PC-3 (cell line): ENCODE data around the gene AKAP6. TPM values are rescaled to one million over a fixed set of nuclear protein-coding genes. Genes with fewer than 3 reads are reported as not detected.

Source experiments
- ATAC-seq: fragments of 200-7000 bp; cut with Tn5 transposase; 2 replicates; pipeline ENCODE4 v1.9.1; 2020; ENCODE audit warnings: mild to moderate bottlenecking, moderate library complexity
- BruUV-seq: library from RNA; stranded (reverse); fragments of 400-500 nt; replicated peaks from 2 replicates; lab custom pipeline; 2021; lab: Mats Ljungman, UMichigan
- CTCF ChIA-PET: fragments of 300-600 bp; sonication (Branson Sonifier 250); formaldehyde crosslinking; loops from one replicate; lab custom pipeline; 2022; ENCODE audit warnings: antibody characterized with exemption; lab: Charles Lee
- POLR2A ChIA-PET: fragments of 300-600 bp; sonication (Branson Sonifier 250); formaldehyde crosslinking; loops from one replicate; lab custom pipeline; 2022; ENCODE audit warnings: antibody characterized with exemption; ENCODE audit not compliant: unreplicated experiment; lab: Charles Lee
- DNase-seq: peaks from one replicate; pipeline ENCODE4 v3.0.0-alpha.2; 2015
- H2AFZ ChIP-seq: fragments of 300-600 bp; sonication (generic); 2 replicates; pipeline ENCODE4 v1.6.0; 2016; ENCODE audit warnings: antibody characterized with exemption, low read length
- H3F3A ChIP-seq: fragments of 300-600 bp; sonication (generic); one replicate; pipeline ENCODE4 v1.6.0; 2017; ENCODE audit warnings: antibody characterized with exemption, low read length, control low read depth, mild to moderate bottlenecking; ENCODE audit not compliant: unreplicated experiment
- H3K27ac ChIP-seq: fragments of 300-600 bp; sonication (generic); 2 replicates; pipeline ENCODE4 v1.5.1; 2016; ENCODE audit warnings: mild to moderate bottlenecking, low read length
- H3K27me3 ChIP-seq: fragments of 300-600 bp; sonication (generic); 2 replicates; pipeline ENCODE4 v1.6.1; 2016; ENCODE audit warnings: low read length, mixed read lengths
- H3K36me3 ChIP-seq: fragments of 300-600 bp; sonication (generic); 2 replicates; pipeline ENCODE4 v1.6.1; 2016; ENCODE audit warnings: low read depth, mixed run types, low read length, mixed read lengths
- H3K4me1 ChIP-seq: fragments of 300-600 bp; sonication (generic); 2 replicates; pipeline ENCODE4 v1.5.1; 2016; ENCODE audit warnings: low read length; ENCODE audit not compliant: insufficient read depth
- H3K4me2 ChIP-seq: fragments of 300-600 bp; sonication (generic); 2 replicates; pipeline ENCODE4 v1.6.0; 2016; ENCODE audit warnings: low read length
- H3K4me3 ChIP-seq: fragments of 300-600 bp; sonication (generic); 2 replicates; pipeline ENCODE4 v1.5.1; 2016; ENCODE audit warnings: mild to moderate bottlenecking, low read length, mixed read lengths
- H3K79me2 ChIP-seq: fragments of 300-600 bp; sonication (generic); 2 replicates; pipeline ENCODE4 v1.6.1; 2017; ENCODE audit warnings: low read length, mixed read lengths
- H3K9ac ChIP-seq: fragments of 300-600 bp; sonication (generic); 2 replicates; pipeline ENCODE4 v1.6.0; 2016; ENCODE audit warnings: mild to moderate bottlenecking, low read length
- H3K9me2 ChIP-seq: fragments of 300-600 bp; sonication (generic); replicated peaks from 2 replicates; pipeline ENCODE4 v1.6.1; 2016; ENCODE audit warnings: mixed run types, low read length, mixed read lengths
- H3K9me3 ChIP-seq: fragments of 300-600 bp; sonication (generic); 2 replicates; pipeline ENCODE4 v1.6.1; 2016; ENCODE audit warnings: low read length, mixed read lengths
- H4K20me1 ChIP-seq: fragments of 300-600 bp; sonication (generic); 2 replicates; pipeline ENCODE4 v1.6.1; 2016; ENCODE audit warnings: low read length, mixed read lengths
- EZH2 ChIP-seq: fragments of 300-600 bp; sonication (generic); IDR thresholded peaks from one replicate; pipeline ENCODE4 v1.6.1; 2017; ENCODE audit warnings: antibody characterized with exemption, mild to moderate bottlenecking, low read length; ENCODE audit not compliant: unreplicated experiment
- EZH2phosphoT487 ChIP-seq: fragments of 300-600 bp; sonication (generic); IDR thresholded peaks from 2 replicates; pipeline ENCODE4 v1.6.1; 2018; ENCODE audit warnings: mild to moderate bottlenecking, antibody characterized with exemption, low read length, borderline replicate concordance
- intact Hi-C: fragments of 100-400 bp; cut with micrococcal nuclease; formaldehyde crosslinking; loops from 2 replicates; pipeline ENCODE4 v1.9.0; 2023
- total RNA-seq: library from RNA; depleted of rRNA; stranded (reverse); fragments of >200 nt; gene quantifications from 2 replicates; pipeline ENCODE4 v1.2.3, GENCODE V29; 2014
- TF ChIP-seq, protein P1 (sequence below): fragments of 300-600 bp; sonication (generic); conservative IDR thresholded peaks from 2 replicates; pipeline ENCODE4 v1.5.1; 2017; ENCODE audit warnings: antibody characterized with exemption, low read depth, mild to moderate bottlenecking, low read length

The AKAP6 gene
- total RNA-seq, 1 experiment from 2014 or later = 1.5 TPM

DNA sequence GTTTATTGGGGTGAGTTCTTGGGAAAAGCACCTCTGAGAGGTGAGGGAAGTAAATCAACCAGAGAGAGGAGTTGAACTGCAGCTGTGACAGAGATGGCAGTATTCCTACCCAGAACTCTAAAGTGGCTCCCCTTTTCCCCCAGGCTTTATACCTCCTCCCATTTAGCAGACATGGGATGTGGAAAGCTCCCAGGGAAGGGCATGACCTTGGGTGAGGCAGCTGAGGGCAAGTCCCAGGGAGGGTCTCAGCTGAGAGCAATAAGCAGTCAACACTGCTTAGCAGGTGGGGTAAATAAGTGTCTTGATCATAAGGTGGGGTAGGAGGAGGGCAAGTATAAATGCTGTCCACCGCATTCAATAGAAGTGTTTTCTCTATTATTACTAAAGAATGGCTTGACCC lies 143.0 kb downstream of the AKAP6 start:
- Histone ChIP-seq H2AFZ (peak overlapping the region; percentile 63; the same call in 1 of the 2 replicates), H4K20me1 (no peaks in the 10 kb centered on the region), H3K4me2 (peak overlapping the region; percentile 69; the same call in 1 of the 2 replicates), H3K4me3 (no peak overlapping the region), H3K27ac (peak overlapping the region; percentile 70), H3K27me3 (no peaks in the 10 kb centered on the region), H3K9ac (no peak overlapping the region), H3F3A (no peaks in the 10 kb centered on the region), H3K36me3 (no peaks in the 10 kb centered on the region), H3K4me1 (peaks cover 62% of the 10 kb centered on the region), H3K9me3 (no peaks in the 10 kb centered on the region), H3K9me2 (no peaks in the 10 kb centered on the region), H3K79me2 (no peaks in the 10 kb centered on the region)
- no TSS peak for BruUV-seq
- intact Hi-C loops = loop anchor here (2.0 to 5.0 kb wide), 3 partner anchors 269 to 1015 kb away; partner anchors contain the start of genes DTD2, RNU6-7 and RNU6-8
- ChIA-PET POLR2A (interaction anchor here (0.6 kb wide), 1 partner anchor 93 kb away, joined by 3 read pairs; no protein-coding TSS in a partner anchor), CTCF (interaction anchor here (0.7 to 1.7 kb wide), 2 partner anchors 88 to 162 kb away, joined by 4 to 7 read pairs; no protein-coding TSS in a partner anchor)
- TF ChIP-seq, protein P1, sequence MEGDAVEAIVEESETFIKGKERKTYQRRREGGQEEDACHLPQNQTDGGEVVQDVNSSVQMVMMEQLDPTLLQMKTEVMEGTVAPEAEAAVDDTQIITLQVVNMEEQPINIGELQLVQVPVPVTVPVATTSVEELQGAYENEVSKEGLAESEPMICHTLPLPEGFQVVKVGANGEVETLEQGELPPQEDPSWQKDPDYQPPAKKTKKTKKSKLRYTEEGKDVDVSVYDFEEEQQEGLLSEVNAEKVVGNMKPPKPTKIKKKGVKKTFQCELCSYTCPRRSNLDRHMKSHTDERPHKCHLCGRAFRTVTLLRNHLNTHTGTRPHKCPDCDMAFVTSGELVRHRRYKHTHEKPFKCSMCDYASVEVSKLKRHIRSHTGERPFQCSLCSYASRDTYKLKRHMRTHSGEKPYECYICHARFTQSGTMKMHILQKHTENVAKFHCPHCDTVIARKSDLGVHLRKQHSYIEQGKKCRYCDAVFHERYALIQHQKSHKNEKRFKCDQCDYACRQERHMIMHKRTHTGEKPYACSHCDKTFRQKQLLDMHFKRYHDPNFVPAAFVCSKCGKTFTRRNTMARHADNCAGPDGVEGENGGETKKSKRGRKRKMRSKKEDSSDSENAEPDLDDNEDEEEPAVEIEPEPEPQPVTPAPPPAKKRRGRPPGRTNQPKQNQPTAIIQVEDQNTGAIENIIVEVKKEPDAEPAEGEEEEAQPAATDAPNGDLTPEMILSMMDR = no peak
- TF ChIP-seq EZH2 (no peak), EZH2phosphoT487 (no peak)
- no peak for ATAC-seq
- DNase-seq = no peak

DNA sequence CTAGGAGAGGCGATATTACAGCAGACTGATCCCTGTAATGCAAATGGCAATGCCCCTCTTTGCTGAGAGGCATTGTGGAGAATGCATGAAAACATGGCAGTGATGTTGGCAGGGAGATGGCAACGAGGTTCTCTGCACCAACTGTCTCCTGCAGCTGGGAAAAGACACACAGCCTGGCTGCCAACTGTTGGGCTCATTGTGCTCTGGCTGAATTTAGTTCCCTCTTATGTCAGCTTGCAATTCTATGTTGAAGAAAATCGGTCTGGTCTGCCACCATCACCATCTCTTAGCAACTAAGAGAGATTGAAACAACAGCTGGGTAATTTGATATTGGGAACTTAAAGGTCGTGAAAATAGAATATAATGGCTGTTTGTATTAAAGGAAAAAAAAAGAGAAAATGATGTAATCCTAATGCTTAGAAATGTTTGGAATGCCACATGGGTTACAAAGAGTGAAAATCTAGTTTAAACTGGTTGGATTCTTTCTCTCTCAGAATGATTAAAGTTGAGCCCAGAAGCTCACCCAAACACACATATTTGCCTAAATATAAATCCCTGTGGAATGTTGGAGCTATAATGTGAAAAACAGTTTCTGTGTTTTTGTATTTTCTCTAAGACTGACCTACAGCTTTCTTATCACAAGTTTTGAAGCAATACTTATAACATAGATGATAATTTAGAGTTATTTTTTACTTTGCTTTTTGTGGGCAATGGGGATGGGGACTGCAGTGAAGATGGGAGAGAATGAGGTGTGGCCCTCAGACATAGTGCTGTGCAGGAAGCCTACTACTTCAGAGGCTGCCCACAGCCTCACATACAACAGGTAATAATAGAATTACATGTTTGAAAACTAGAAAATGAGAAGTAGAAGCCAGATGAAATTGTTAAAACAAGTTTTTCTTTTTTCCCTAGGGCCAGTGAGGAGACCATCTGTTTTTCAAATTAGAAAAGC lies 143.7 kb downstream of the AKAP6 start:
- ChIA-PET CTCF (interaction anchor here (0.7 to 1.8 kb wide), 5 partner anchors 41 to 218 kb away, joined by 3 to 21 read pairs (median 4); no protein-coding TSS in a partner anchor), POLR2A (interaction anchor here (0.6 kb wide), 4 partner anchors 41 to 396 kb away, joined by 3 to 12 read pairs (median 4); partner anchors contain the start of gene ARHGAP5)
- Histone ChIP-seq H3K4me2 (peak overlapping the region; percentile 69), H4K20me1 (no peaks in the 10 kb centered on the region), H3K4me1 (peaks cover 62% of the 10 kb centered on the region), H3K9me3 (no peaks in the 10 kb centered on the region), H3F3A (no peaks in the 10 kb centered on the region), H3K27ac (peak overlapping the region; percentile 70), H3K36me3 (no peaks in the 10 kb centered on the region), H3K4me3 (peak overlapping the region; percentile 26; the same call in 1 of the 2 replicates), H3K9me2 (no peaks in the 10 kb centered on the region), H3K79me2 (no peaks in the 10 kb centered on the region), H3K9ac (peak overlapping the region; percentile 26; the same call in 1 of the 2 replicates), H2AFZ (peak overlapping the region; percentile 63), H3K27me3 (no peaks in the 10 kb centered on the region)
- TSS peak; percentile 84 for BruUV-seq
- peak; percentile 23 for ATAC-seq
- DNase-seq = peak; percentile 60
- TF ChIP-seq, protein P1 = no peak
- TF ChIP-seq EZH2phosphoT487 (no peak), EZH2 (no peak)
- intact Hi-C loops = loop anchor here (1.0 to 5.0 kb wide), 6 partner anchors 35 to 1015 kb away; partner anchors contain the start of genes DTD2, RNU6-7 and RNU6-8
